Activated T-helper 9 cell treated with anti-CD3 and anti-CD28 coated beads, Interleukin-2, amount 50 U/mL, for 16 hours (primary cell): ENCODE results near the gene GFRA4.

ENCODE experiments used
- DNase-seq: peaks from one replicate; pipeline ENCODE4 v3.0.0-alpha.2; 2020; ENCODE audit warnings: low read depth

GFRA4 gene

GRCh38 chr20:3653921-3654320 lies 9.3 kb downstream of the GFRA4 start:
- DNase-seq, result no peak

GRCh38 chr20:3652676-3653596 lies 10.3 kb downstream of the GFRA4 start:
- DNase-seq, result no peak

- DNase-seq, result no peak
Measured at GRCh38 chr20:3652221-3652620, 11.0 kb downstream of the GFRA4 start.

- DNase-seq, result no peak
Measured at GRCh38 chr20:3651204-3651962, 11.8 kb downstream of the GFRA4 start.

- DNase-seq, result no peak
Measured at GRCh38 chr20:3648951-3649350, 14.2 kb downstream of the GFRA4 start.

GRCh38 chr20:3647473-3647872 lies 15.7 kb downstream of the GFRA4 start:
- DNase-seq, result no peak

GRCh38 chr20:3646651-3647050 lies 16.5 kb downstream of the GFRA4 start:
- no peak for DNase-seq

- no peak for DNase-seq
Measured at GRCh38 chr20:3646067-3646440, 17.1 kb downstream of the GFRA4 start.

- DNase-seq, result no peak
Measured at GRCh38 chr20:3645309-3646066, 17.7 kb downstream of the GFRA4 start.

GRCh38 chr20:3640259-3640658 lies 22.9 kb downstream of the GFRA4 start:
- no peak for DNase-seq

- DNase-seq, result no peak
Measured at GRCh38 chr20:3635346-3635745, 27.9 kb downstream of the GFRA4 start.

GRCh38 chr20:3633913-3634478 lies 29.2 kb downstream of the GFRA4 start:
- no peak for DNase-seq

- DNase-seq, result no peak
Measured at GRCh38 chr20:3632311-3633004, 30.7 kb downstream of the GFRA4 start.

- DNase-seq, result no peak
Measured at GRCh38 chr20:3631534-3631933, 31.7 kb downstream of the GFRA4 start.

- no peak for DNase-seq
Measured at GRCh38 chr20:3630429-3630828, 32.8 kb downstream of the GFRA4 start.

GRCh38 chr20:3629893-3630292 lies 33.3 kb downstream of the GFRA4 start:
- DNase-seq, result no peak

GRCh38 chr20:3628502-3629314 lies 34.5 kb downstream of the GFRA4 start:
- DNase-seq, result no peak

- no peak for DNase-seq
Measured at GRCh38 chr20:3627476-3627875, 35.7 kb downstream of the GFRA4 start.

GRCh38 chr20:3622406-3622805 lies 40.8 kb downstream of the GFRA4 start:
- DNase-seq, result no peak

- no peak for DNase-seq
Measured at GRCh38 chr20:3621111-3621510, 42.1 kb downstream of the GFRA4 start.

- DNase-seq, result no peak
Measured at GRCh38 chr20:3616250-3616649, 46.9 kb downstream of the GFRA4 start.
